Natural killer cell (primary cell): ENCODE measurements around the gene EMP2. TPM values are rescaled to one million over a fixed set of nuclear protein-coding genes. Genes with fewer than 3 reads are reported as not detected.
A peak's percentile ranks its signal among the peaks of the same experiment; 100 is the strongest.
"Not testable (repeated sequence)": the region's sequence is repeated elsewhere in the genome, so short reads cannot be mapped to it uniquely, and the experiment has no call there.

Experiments
- ATAC-seq, 3 donors: fragments of 150-1000 bp in 2 of 3; fragments of 200-7000 bp in 1 of 3; cut with Tn5 transposase; 1 replicate in 1 of 3; 2 replicates in 2 of 3; pipeline ENCODE4 v1.10.0; 2021; ENCODE audit warnings: mild to moderate bottlenecking in 2 of 3, moderate library complexity in 2 of 3
- DNase-seq, 2 donors: peaks; one replicate each; pipeline versions ENCODE4 v3.0.0 to v3.0.0-alpha.2; 2013 to 2021; ENCODE audit warnings: mixed read lengths in 1 of 2
- H3K27ac ChIP-seq: one replicate; pipeline ENCODE4 v1.5.1; 2013; ENCODE audit warnings: mild to moderate bottlenecking, low read length
- H3K27me3 ChIP-seq: one replicate; pipeline ENCODE4 v1.6.1; 2013; ENCODE audit warnings: low read length; ENCODE audit not compliant: control insufficient read depth, insufficient read depth
- H3K36me3 ChIP-seq: one replicate; pipeline ENCODE4 v1.6.1; 2013; ENCODE audit warnings: low read length; ENCODE audit not compliant: control insufficient read depth, insufficient read depth
- H3K4me1 ChIP-seq: one replicate; pipeline ENCODE4 v1.6.1; 2013; ENCODE audit warnings: low read length; ENCODE audit not compliant: control insufficient read depth, insufficient read depth
- H3K4me3 ChIP-seq: one replicate; pipeline ENCODE4 v1.5.1; 2013; ENCODE audit warnings: low read length
- H3K9me3 ChIP-seq: one replicate; pipeline ENCODE4 v1.6.1; 2013; ENCODE audit warnings: low read length; ENCODE audit not compliant: control insufficient read depth, insufficient read depth
- H3K27ac Mint-ChIP-seq, 2 donors: one replicate each; pipeline ENCODE4 v1.8.0; 2022; ENCODE audit warnings: mild to moderate bottlenecking in 2 of 2, mixed read lengths in 2 of 2, moderate library complexity in 1 of 2
- H3K27me3 Mint-ChIP-seq, 2 donors: one replicate each; pipeline ENCODE4 v1.8.0; 2022; ENCODE audit warnings: low read depth in 2 of 2, mixed read lengths in 2 of 2
- H3K36me3 Mint-ChIP-seq: one replicate; pipeline ENCODE4 v1.8.0; 2022; ENCODE audit warnings: mixed read lengths
- H3K4me1 Mint-ChIP-seq, 2 donors: one replicate each; pipeline ENCODE4 v1.8.0; 2022; ENCODE audit warnings: mixed read lengths in 2 of 2
- H3K4me3 Mint-ChIP-seq: one replicate; pipeline ENCODE4 v1.8.0; 2022; ENCODE audit warnings: mild to moderate bottlenecking, moderate library complexity, mixed read lengths
- H3K9me3 Mint-ChIP-seq, 2 donors: one replicate each; pipeline ENCODE4 v1.8.0; 2022; ENCODE audit warnings: mixed read lengths in 2 of 2
- CTCF ChIP-seq: fragments of 200-600 bp; IDR thresholded peaks from one replicate; pipeline ENCODE4 v1.8.0; 2022; ENCODE audit warnings: antibody characterized with exemption
- WGBS: methylation state at CpG from one replicate; pipeline ENCODE4 v1.1.7; 2013; ENCODE audit warnings: missing lambda C conversion rate; ENCODE audit not compliant: insufficient coverage; 5-methylcytosine and 5-hydroxymethylcytosine counted together
- intact Hi-C: fragments of 100-400 bp; cut with micrococcal nuclease; formaldehyde crosslinking; loops from one replicate; pipeline ENCODE4 v1.14.2; 2022
- total RNA-seq, 4 donors: library from RNA; stranded (reverse); fragments of 120-200 nt in 1 of 4; gene quantifications; one replicate each; pipeline versions ENCODE4 v1.2.3 to v1.2.4, GENCODE V29; 2013 to 2022

EMP2 gene
- total RNA-seq, 3 donors from 2014 or later (not counting 1 experiment from before 2014, with no cell fraction given) = not detected

GRCh38 chr16:10511829-10512228 is 68.6 kb downstream of the EMP2 start:
- no peak overlapping the region for H3K27ac Mint-ChIP-seq
- no peak for ATAC-seq
- no peaks in the 10 kb centered on the region for H3K27me3 Mint-ChIP-seq
- no peaks in the 10 kb centered on the region for H3K4me1 Mint-ChIP-seq
- intact Hi-C loops = no loop called here
- H3K4me3 Mint-ChIP-seq = no peak overlapping the region
- Histone ChIP-seq H3K36me3 (no peaks in the 10 kb centered on the region), H3K27me3 (peaks cover 2% of the 10 kb centered on the region), H3K9me3 (no peaks in the 10 kb centered on the region), H3K4me1 (no peaks in the 10 kb centered on the region), H3K4me3 (no peak overlapping the region), H3K27ac (no peak overlapping the region)
- no peaks in the 10 kb centered on the region for H3K9me3 Mint-ChIP-seq
- DNase-seq = no peak
- no peaks in the 10 kb centered on the region for H3K36me3 Mint-ChIP-seq
- no peak for TF ChIP-seq CTCF
- 60% methylated on average over 1 of the region's 1 CpG for whole genome bisulfite sequencing

GRCh38 chr16:10510279-10510678 is 70.1 kb downstream of the EMP2 start:
- intact Hi-C loops = no loop called here
- ATAC-seq (no peak), DNase-seq (no peak)
- 36% methylated on average over 1 of the region's 2 CpGs for WGBS
- no peaks in the 10 kb centered on the region for H3K36me3 ChIP-seq
- no peak overlapping the region for H3K27ac Mint-ChIP-seq
- no peak overlapping the region for H3K27ac ChIP-seq
- H3K27me3 Mint-ChIP-seq = no peaks in the 10 kb centered on the region
- no peaks in the 10 kb centered on the region for H3K4me1 Mint-ChIP-seq
- H3K27me3 ChIP-seq = peaks cover 2% of the 10 kb centered on the region
- no peaks in the 10 kb centered on the region for H3K4me1 ChIP-seq
- no peak overlapping the region for H3K4me3 Mint-ChIP-seq
- no peak overlapping the region for H3K4me3 ChIP-seq
- no peaks in the 10 kb centered on the region for H3K9me3 Mint-ChIP-seq
- no peaks in the 10 kb centered on the region for H3K9me3 ChIP-seq
- TF ChIP-seq CTCF = no peak
- no peaks in the 10 kb centered on the region for H3K36me3 Mint-ChIP-seq

- Mint-ChIP-seq H3K27ac (no peak overlapping the region), H3K9me3 (no peaks in the 10 kb centered on the region), H3K27me3 (no peaks in the 10 kb centered on the region), H3K4me1 (no peaks in the 10 kb centered on the region), H3K36me3 (no peaks in the 10 kb centered on the region), H3K4me3 (no peak overlapping the region)
- H3K27ac ChIP-seq = no peak overlapping the region
- peak; percentile 76 to 96 (median 94) for ATAC-seq
- H3K4me3 ChIP-seq = no peak overlapping the region
- peaks cover 2% of the 10 kb centered on the region for H3K27me3 ChIP-seq
- 26% methylated on average over 4 of the region's 6 CpGs for WGBS
- peak; percentile 28 to 87 for DNase-seq
- TF ChIP-seq CTCF = peak; percentile 87
- intact Hi-C loops = loop anchor here (1.0 kb wide), 2 partner anchors 195 to 253 kb away; no protein-coding TSS in a partner anchor
- H3K9me3 ChIP-seq = no peaks in the 10 kb centered on the region
- no peaks in the 10 kb centered on the region for H3K36me3 ChIP-seq
- H3K4me1 ChIP-seq = no peaks in the 10 kb centered on the region
Measured at GRCh38 chr16:10509534-10510025, 70.8 kb downstream of the EMP2 start.

- H3K4me3 ChIP-seq, H3K27me3 ChIP-seq, H3K36me3 Mint-ChIP-seq, H3K27me3 Mint-ChIP-seq, DNase-seq, H3K4me3 Mint-ChIP-seq, H3K4me1 Mint-ChIP-seq, H3K9me3 Mint-ChIP-seq, H3K27ac Mint-ChIP-seq, H3K4me1 ChIP-seq, intact Hi-C loops, ATAC-seq, H3K36me3 ChIP-seq, H3K9me3 ChIP-seq, H3K27ac ChIP-seq: not testable (repeated sequence)
- 59% methylated on average over 3 of the region's 3 CpGs for WGBS
Measured at GRCh38 chr16:10505286-10505685, 75.1 kb downstream of the EMP2 start.
